NT2/D1 (cell line): ENCODE results near the gene MYZAP.

Experiments
- SUZ12 ChIP-seq: IDR thresholded peaks from 2 replicates; pipeline ENCODE4 v1.6.1; 2011; ENCODE audit not compliant: insufficient read length, insufficient read depth; ENCODE audit errors: extremely low read depth
- YY1 ChIP-seq: IDR thresholded peaks from 2 replicates; pipeline ENCODE4 v1.6.1; 2011; ENCODE audit not compliant: insufficient read length, insufficient read depth
- ZNF274 ChIP-seq: IDR thresholded peaks from 2 replicates; pipeline ENCODE4 v1.6.1; 2011; ENCODE audit warnings: mild to moderate bottlenecking, low read depth, low read length

GRCh38 chr15:57657619-57658018, 65.9 kb downstream of the MYZAP start:
- no peak for TF ChIP-seq ZNF274
- TF ChIP-seq YY1, result no peak
- no peak for TF ChIP-seq SUZ12
